AG08395 (cell line): ENCODE data around the gene SLC22A5.
"Not testable (repeated sequence)": the region's sequence is repeated elsewhere in the genome, so short reads cannot be mapped to it uniquely, and the experiment has no call there.

ENCODE experiments used
- DNase-seq: peaks from one replicate; pipeline ENCODE4 v3.0.0; 2012; ENCODE audit warnings: mixed read lengths, low spot score

SLC22A5 gene

GRCh38 chr5:132427281-132428146, 58.0 kb downstream of the SLC22A5 start:
- DNase-seq, result no peak

- no peak for DNase-seq
Measured at GRCh38 chr5:132428147-132428482, 58.6 kb downstream of the SLC22A5 start.

GRCh38 chr5:132428484-132429462, 59.3 kb downstream of the SLC22A5 start:
- peak; percentile 64 for DNase-seq

- no peak for DNase-seq
Measured at GRCh38 chr5:132429463-132430440, 60.2 kb downstream of the SLC22A5 start.

- no peak for DNase-seq
Measured at GRCh38 chr5:132430746-132431145, 61.2 kb downstream of the SLC22A5 start.

- DNase-seq, result no peak
Measured at GRCh38 chr5:132431632-132432031, 62.1 kb downstream of the SLC22A5 start.

- no peak for DNase-seq
Measured at GRCh38 chr5:132433141-132433540, 63.6 kb downstream of the SLC22A5 start.

- no peak for DNase-seq
Measured at GRCh38 chr5:132434416-132435286, 65.1 kb downstream of the SLC22A5 start.

GRCh38 chr5:132435447-132435846, 65.9 kb downstream of the SLC22A5 start:
- DNase-seq, result no peak

- no peak for DNase-seq
Measured at GRCh38 chr5:132435886-132436285, 66.4 kb downstream of the SLC22A5 start.

GRCh38 chr5:132436936-132437335, 67.4 kb downstream of the SLC22A5 start:
- DNase-seq, result no peak

- peak; percentile 85 for DNase-seq
Measured at GRCh38 chr5:132437604-132438266, 68.2 kb downstream of the SLC22A5 start.

- not testable (repeated sequence) for DNase-seq
Measured at GRCh38 chr5:132438267-132438645, 68.7 kb downstream of the SLC22A5 start.

- no peak for DNase-seq
Measured at GRCh38 chr5:132438917-132439316, 69.4 kb downstream of the SLC22A5 start.

- peak; percentile 95 for DNase-seq
Measured at GRCh38 chr5:132439521-132440089, 70.1 kb downstream of the SLC22A5 start.

GRCh38 chr5:132444061-132444460, 74.6 kb downstream of the SLC22A5 start:
- no peak for DNase-seq
